ENCODE results near the gene RFK.

- no peak for TF ChIP-seq CTCF (IDR thresholded peaks at IDR 0.05)
- TF ChIP-seq POLR2A (IDR thresholded peaks at IDR 0.05) = no peak
- TF ChIP-seq POLR2AphosphoS5 (IDR thresholded peaks at IDR 0.05) = no peak
Measured at GRCh38 chr9:76372336-76372735, 21.9 kb downstream of the RFK start.

Data from gastroesophageal sphincter (tissue), 3 donors.